Muscle layer of colon (tissue), 2 donors: ENCODE measurements around the gene ARMH2.

Experiments used
- H3K27ac ChIP-seq: one replicate; pipeline ENCODE4 v1.7.0; 2013; ENCODE audit warnings: low read depth, mild to moderate bottlenecking, low read length, moderate library complexity
- H3K27me3 ChIP-seq, 2 donors: one replicate each; pipeline ENCODE4 v1.7.0; 2013; ENCODE audit warnings: low read length in 2 of 2, mild to moderate bottlenecking in 2 of 2; ENCODE audit not compliant: insufficient read depth in 2 of 2, control insufficient read depth in 1 of 2
- H3K36me3 ChIP-seq: one replicate; pipeline ENCODE4 v1.7.0; 2013; ENCODE audit warnings: mild to moderate bottlenecking, low read length; ENCODE audit not compliant: insufficient read depth
- H3K4me1 ChIP-seq: one replicate; pipeline ENCODE4 v1.7.0; 2013; ENCODE audit warnings: mild to moderate bottlenecking, low read length; ENCODE audit not compliant: insufficient read depth
- H3K4me3 ChIP-seq, 2 donors: one replicate each; pipeline ENCODE4 v1.7.0; 2013; ENCODE audit warnings: low read length in 2 of 2, low read depth in 1 of 2, mild to moderate bottlenecking in 1 of 2, moderate library complexity in 1 of 2
- H3K9ac ChIP-seq: one replicate; pipeline ENCODE4 v1.7.0; 2013; ENCODE audit warnings: low read length
- H3K9me3 ChIP-seq: one replicate; pipeline ENCODE4 v1.7.0; 2013; ENCODE audit warnings: mild to moderate bottlenecking, low read length
- donor health status: abdominal sarcoma.
- donor health status: Adenocarcinoma of cecum.

Gene ARMH2

GRCh38 chr6:24798740-24799540 is at the start of gene ARMH2:
Gene ARMH2, minus strand, starts transcription at chr6:24798917. Its CDS starts 60 bp downstream, at chr6:24798857.
- no peaks in the 10 kb centered on the region for H3K36me3 ChIP-seq
- no peak within 1 kb of the TSS for H3K9ac ChIP-seq
- H3K4me1 ChIP-seq: no peaks in the 10 kb centered on the region
- no peaks in the 10 kb centered on the region for H3K9me3 ChIP-seq
- H3K4me3 ChIP-seq: no peak within 1 kb of the TSS
- no peak within 1 kb of the TSS for H3K27ac ChIP-seq
- no peaks in the 10 kb centered on the region for H3K27me3 ChIP-seq

GRCh38 chr6:24848461-24848860 is 49.7 kb upstream of the ARMH2 start:
- Histone ChIP-seq H3K9me3 (no peaks in the 10 kb centered on the region), H3K4me1 (no peaks in the 10 kb centered on the region), H3K27me3 (no peaks in the 10 kb centered on the region), H3K27ac (no peak overlapping the region), H3K4me3 (no peak overlapping the region), H3K36me3 (no peaks in the 10 kb centered on the region), H3K9ac (no peak overlapping the region)

- Histone ChIP-seq H3K27me3 (no peaks in the 10 kb centered on the region), H3K9me3 (no peaks in the 10 kb centered on the region), H3K27ac (no peak overlapping the region), H3K4me1 (no peaks in the 10 kb centered on the region), H3K36me3 (no peaks in the 10 kb centered on the region), H3K4me3 (no peak overlapping the region), H3K9ac (no peak overlapping the region)
Observed at GRCh38 chr6:24847402-24847801, 48.7 kb upstream of the ARMH2 start.

DNA sequence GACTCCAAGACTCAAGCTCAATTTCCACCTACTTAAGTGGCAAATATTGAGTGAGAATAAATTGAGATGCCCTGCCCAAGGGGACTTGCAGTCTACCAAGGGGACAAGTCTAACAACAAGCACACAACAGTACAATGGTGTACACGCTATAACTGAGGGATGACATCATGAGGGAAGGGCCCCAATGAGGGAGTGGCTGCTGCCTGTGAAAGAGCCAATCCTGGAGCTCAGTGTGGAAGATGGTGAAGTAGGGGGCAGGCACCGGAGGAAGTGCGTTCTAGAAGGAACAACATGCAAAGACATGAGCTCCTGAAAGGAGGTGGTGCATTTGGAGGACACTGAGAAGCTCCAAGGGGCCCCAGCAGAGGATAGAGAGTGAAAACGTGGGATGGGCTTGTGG is 46.9 kb upstream of the ARMH2 start:
- H3K36me3 ChIP-seq: no peaks in the 10 kb centered on the region
- no peaks in the 10 kb centered on the region for H3K4me1 ChIP-seq
- H3K27ac ChIP-seq: no peak overlapping the region
- H3K27me3 ChIP-seq: no peaks in the 10 kb centered on the region
- no peak overlapping the region for H3K4me3 ChIP-seq
- no peak overlapping the region for H3K9ac ChIP-seq
- no peaks in the 10 kb centered on the region for H3K9me3 ChIP-seq

GRCh38 chr6:24844903-24845302 is 46.2 kb upstream of the ARMH2 start:
- Histone ChIP-seq H3K4me1 (no peaks in the 10 kb centered on the region), H3K4me3 (no peak overlapping the region), H3K9me3 (no peaks in the 10 kb centered on the region), H3K27ac (no peak overlapping the region), H3K9ac (no peak overlapping the region), H3K27me3 (no peaks in the 10 kb centered on the region), H3K36me3 (no peaks in the 10 kb centered on the region)

DNA sequence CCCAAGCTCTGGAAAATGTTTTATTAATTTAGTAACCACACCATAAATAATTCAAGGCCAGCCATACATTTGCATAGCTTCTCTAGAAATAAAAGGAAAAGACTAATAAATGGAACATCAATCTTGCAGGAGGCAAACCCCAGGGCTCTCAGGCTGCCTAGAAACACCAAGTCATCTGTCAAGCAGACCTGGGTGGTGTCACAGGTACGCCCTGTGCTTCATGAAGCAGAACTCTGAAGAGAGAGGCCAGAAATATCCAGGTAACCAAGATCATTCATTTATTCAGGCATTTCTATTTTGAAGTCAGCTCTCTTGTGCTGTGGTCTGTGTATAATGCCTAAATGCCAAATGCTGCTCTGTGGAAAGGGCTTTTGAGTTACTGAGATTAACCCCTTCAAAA is 45.3 kb upstream of the ARMH2 start:
- Histone ChIP-seq H3K27ac (no peak overlapping the region), H3K9me3 (no peaks in the 10 kb centered on the region), H3K9ac (no peak overlapping the region), H3K4me3 (no peak overlapping the region), H3K36me3 (no peaks in the 10 kb centered on the region), H3K4me1 (no peaks in the 10 kb centered on the region), H3K27me3 (no peaks in the 10 kb centered on the region)

- Histone ChIP-seq H3K9me3 (no peaks in the 10 kb centered on the region), H3K4me1 (no peaks in the 10 kb centered on the region), H3K36me3 (no peaks in the 10 kb centered on the region), H3K4me3 (no peak overlapping the region), H3K9ac (no peak overlapping the region), H3K27me3 (no peaks in the 10 kb centered on the region), H3K27ac (no peak overlapping the region)
Observed at GRCh38 chr6:24840187-24840586, 41.5 kb upstream of the ARMH2 start.

DNA sequence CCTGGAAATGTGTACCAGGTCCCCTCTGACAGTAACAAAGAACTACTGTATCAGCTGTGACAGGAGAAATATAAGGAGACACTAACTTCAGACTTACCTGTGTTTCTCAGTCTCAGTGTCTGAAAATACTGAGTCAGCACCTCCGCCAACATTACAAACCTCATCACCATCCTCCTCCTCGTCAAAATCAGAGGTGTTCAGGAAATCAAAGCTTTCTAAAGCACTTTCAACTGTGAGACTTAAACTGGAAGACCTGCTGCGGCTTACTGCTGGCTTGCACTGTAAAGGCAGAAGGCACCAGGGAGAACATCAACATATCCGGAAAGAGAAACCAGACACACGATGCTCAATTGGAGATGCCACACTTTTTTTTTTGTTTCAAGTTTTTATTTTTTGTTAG is 40.3 kb upstream of the ARMH2 start:
- Histone ChIP-seq H3K4me3 (no peak overlapping the region), H3K9me3 (no peaks in the 10 kb centered on the region), H3K36me3 (no peaks in the 10 kb centered on the region), H3K4me1 (no peaks in the 10 kb centered on the region), H3K9ac (no peak overlapping the region), H3K27me3 (no peaks in the 10 kb centered on the region), H3K27ac (no peak overlapping the region)

- Histone ChIP-seq H3K27me3 (no peaks in the 10 kb centered on the region), H3K27ac (no peak overlapping the region), H3K4me3 (no peak overlapping the region), H3K36me3 (no peaks in the 10 kb centered on the region), H3K9me3 (no peaks in the 10 kb centered on the region), H3K4me1 (no peaks in the 10 kb centered on the region), H3K9ac (no peak overlapping the region)
Observed at GRCh38 chr6:24838081-24838480, 39.4 kb upstream of the ARMH2 start.

DNA sequence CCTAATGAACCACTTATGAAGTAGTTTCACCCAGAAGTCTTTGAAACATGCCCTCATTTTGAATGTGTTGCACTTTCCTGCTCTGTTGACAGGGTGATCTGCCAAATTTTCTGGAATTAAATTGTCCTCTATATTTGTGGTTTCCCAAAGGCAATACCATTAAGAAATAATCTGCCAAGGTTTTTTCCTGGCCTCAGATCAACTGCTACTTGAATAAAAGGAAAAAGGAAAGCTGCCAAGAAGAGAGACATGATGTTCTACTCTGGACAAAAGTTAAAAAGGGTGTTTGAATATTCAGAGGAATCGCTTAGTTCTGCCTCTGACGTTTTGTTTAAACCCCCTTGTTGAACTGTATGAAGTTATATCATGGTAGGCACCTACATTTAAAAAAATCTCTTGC is 37.4 kb upstream of the ARMH2 start:
- no peak overlapping the region for H3K9ac ChIP-seq
- no peaks in the 10 kb centered on the region for H3K9me3 ChIP-seq
- no peaks in the 10 kb centered on the region for H3K4me1 ChIP-seq
- H3K27me3 ChIP-seq: no peaks in the 10 kb centered on the region
- H3K4me3 ChIP-seq: no peak overlapping the region
- H3K36me3 ChIP-seq: no peaks in the 10 kb centered on the region
- H3K27ac ChIP-seq: no peak overlapping the region

DNA sequence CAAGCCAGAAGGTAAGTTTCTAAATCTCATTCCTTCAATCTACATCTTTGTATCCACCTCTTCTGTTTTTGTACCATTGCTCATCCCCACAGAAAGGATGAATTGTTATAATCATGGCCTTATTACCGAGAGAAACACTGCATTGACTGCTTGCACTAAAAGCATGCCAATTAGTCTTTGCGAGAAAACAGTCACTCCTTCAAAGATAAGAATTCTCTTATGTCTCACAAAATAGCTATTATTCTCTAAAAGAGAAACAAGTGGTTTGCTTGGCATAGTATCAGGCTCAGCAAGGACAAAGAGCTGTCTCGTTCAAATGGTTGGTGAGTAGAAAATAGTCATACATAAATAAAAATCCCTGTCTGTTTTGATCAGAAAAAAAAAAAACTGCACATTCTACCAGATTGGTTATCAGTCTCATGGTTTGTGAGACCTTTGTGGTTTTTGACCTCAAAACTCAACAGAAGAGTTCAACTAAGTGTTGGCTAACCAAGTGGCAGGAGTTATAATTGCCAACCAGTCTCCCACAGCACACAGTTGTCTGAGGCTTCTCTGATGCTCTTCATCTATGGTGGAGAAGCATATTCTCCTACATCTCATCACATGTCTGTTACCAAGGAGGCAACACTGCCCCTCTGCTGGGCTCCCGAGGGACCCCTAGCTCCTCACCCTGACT is 35.1 kb upstream of the ARMH2 start:
- Histone ChIP-seq H3K4me3 (no peak overlapping the region), H3K4me1 (no peaks in the 10 kb centered on the region), H3K36me3 (no peaks in the 10 kb centered on the region), H3K27ac (no peak overlapping the region), H3K9ac (no peak overlapping the region), H3K9me3 (no peaks in the 10 kb centered on the region), H3K27me3 (no peaks in the 10 kb centered on the region)

DNA sequence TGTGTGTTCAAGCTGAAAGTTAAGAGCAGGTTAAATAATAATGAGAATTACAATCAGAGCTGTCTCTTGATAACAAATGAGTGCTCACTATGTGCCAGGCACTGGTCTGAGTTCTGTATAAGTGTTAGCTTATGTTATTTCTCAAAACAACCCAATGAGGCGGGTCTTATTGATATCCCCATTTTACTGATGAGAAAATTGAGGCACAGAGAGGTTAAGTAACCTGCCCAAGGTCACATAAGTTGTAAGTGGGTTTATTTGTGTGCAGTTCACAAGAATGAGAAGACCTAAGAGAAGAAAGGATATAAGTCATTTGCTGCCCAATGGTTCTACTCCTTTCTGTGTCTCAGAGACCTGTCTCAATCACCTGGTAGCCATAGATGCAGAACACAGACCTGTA is 34.1 kb upstream of the ARMH2 start:
- Histone ChIP-seq H3K36me3 (no peaks in the 10 kb centered on the region), H3K4me1 (no peaks in the 10 kb centered on the region), H3K4me3 (no peak overlapping the region), H3K27ac (no peak overlapping the region), H3K27me3 (no peaks in the 10 kb centered on the region), H3K9me3 (no peaks in the 10 kb centered on the region), H3K9ac (no peak overlapping the region)
